SK-N-SH (cell line): Measurements from ENCODE around the gene DES. TPM values are rescaled to one million over a fixed set of nuclear protein-coding genes. Genes with fewer than 3 reads are reported as not detected.

Experiments used
- CTCF ChIA-PET: fragments of 300-600, 350-600 bp; formaldehyde crosslinking; extraction: SDS; loops from one replicate; lab custom pipeline; 2021; lab: Yijun Ruan, JAX
- POLR2A ChIA-PET: fragments of 350-600 bp; sonication (Branson Sonifier 250); formaldehyde crosslinking; extraction: SDS; loops from one replicate; lab custom pipeline; 2020; ENCODE audit warnings: antibody characterized with exemption, inconsistent platforms; lab: Yijun Ruan, JAX
- DNase-seq: peaks from one replicate; pipeline ENCODE4 v3.0.0; 2012
- H2AFZ ChIP-seq: fragments of 200-600 bp; sonication (generic); 2 replicates; pipeline ENCODE4 v1.8.1; 2016; ENCODE audit warnings: antibody characterized with exemption, mild to moderate bottlenecking, low read depth
- H3F3A ChIP-seq: fragments of 200-600 bp; sonication (generic); replicated peaks from 2 replicates; pipeline ENCODE3; 2016; ENCODE audit warnings: antibody characterized with exemption, mild to moderate bottlenecking; ENCODE audit not compliant: insufficient read depth
- H3K27ac ChIP-seq, 2 experiments: fragments of 200-500 bp in 1 of 2; fragments of 200-600 bp in 1 of 2; sonication (Bioruptor generic) in 1 of 2; sonication (generic), shearing (Covaris generic) in 1 of 2; 2 replicates each; pipeline versions ENCODE4 v1.5.1 to v1.6.1; 2014 to 2016; ENCODE audit warnings: low read depth in 2 of 2, inconsistent platforms in 1 of 2, low read length in 1 of 2, mild to moderate bottlenecking in 1 of 2, mixed read lengths in 1 of 2
- H3K27me3 ChIP-seq: fragments of 200-600 bp; sonication (generic), shearing (Covaris generic); 2 replicates; pipeline ENCODE4 v1.6.1; 2016; ENCODE audit warnings: mixed run types; ENCODE audit not compliant: insufficient read depth
- H3K36me3 ChIP-seq, 2 experiments: fragments of 200-500 bp in 1 of 2; fragments of 200-600 bp in 1 of 2; sonication (Bioruptor generic) in 1 of 2; sonication (generic) in 1 of 2; replicated peaks in 1 of 2; 2 replicates each; pipeline versions ENCODE3 to v1.5.1; 2014 to 2016; ENCODE audit warnings: low read length in 1 of 2, mild to moderate bottlenecking in 1 of 2; ENCODE audit not compliant: insufficient read depth in 2 of 2, control insufficient read depth in 1 of 2
- H3K4me1 ChIP-seq, 2 experiments: fragments of 200-500 bp in 1 of 2; fragments of 200-600 bp in 1 of 2; sonication (Bioruptor generic) in 1 of 2; sonication (generic), shearing (Covaris generic) in 1 of 2; 2 replicates each; pipeline versions ENCODE4 v1.5.1 to v1.6.1; 2014 to 2016; ENCODE audit warnings: low read depth in 1 of 2, low read length in 1 of 2, mixed run types in 1 of 2; ENCODE audit not compliant: insufficient read depth in 2 of 2, control insufficient read depth in 1 of 2
- H3K4me2 ChIP-seq: fragments of 200-600 bp; sonication (generic), shearing (Covaris generic); 2 replicates; pipeline ENCODE4 v1.6.1; 2017; ENCODE audit warnings: mixed run types
- H3K4me3 ChIP-seq, 2 experiments: fragments of 200-500 bp in 1 of 2; fragments of 200-600 bp in 1 of 2; sonication (Bioruptor generic) in 1 of 2; sonication (generic), shearing (Covaris generic) in 1 of 2; 2 replicates each; pipeline versions ENCODE4 v1.5.1 to v1.8.1; 2014 to 2016; ENCODE audit warnings: low read depth in 2 of 2, inconsistent platforms in 1 of 2, low read length in 1 of 2, mild to moderate bottlenecking in 1 of 2, mixed read lengths in 1 of 2, moderate library complexity in 1 of 2
- H3K79me2 ChIP-seq: fragments of 200-600 bp; sonication (generic); 2 replicates; pipeline ENCODE4 v1.8.1; 2017; ENCODE audit warnings: mild to moderate bottlenecking; ENCODE audit not compliant: insufficient read depth
- H3K9ac ChIP-seq: fragments of 200-600 bp; sonication (generic); 2 replicates; pipeline ENCODE4 v1.6.1; 2017; ENCODE audit warnings: mixed run types
- H3K9me2 ChIP-seq: fragments of 200-600 bp; sonication (generic); 2 replicates; pipeline ENCODE4 v1.6.1; 2017; ENCODE audit warnings: mixed run types
- H3K9me3 ChIP-seq: fragments of 200-600 bp; sonication (generic); 2 replicates; pipeline ENCODE4 v1.6.1; 2017; ENCODE audit warnings: mixed run types, mild to moderate bottlenecking, moderate library complexity
- H4K20me1 ChIP-seq: fragments of 200-600 bp; sonication (generic); 2 replicates; pipeline ENCODE4 v1.6.1; 2017; ENCODE audit warnings: mild to moderate bottlenecking, mixed run types; ENCODE audit not compliant: insufficient read depth
- ELF1 ChIP-seq: IDR thresholded peaks from 2 replicates; pipeline ENCODE4 v1.4.0; 2012
- EP300 ChIP-seq, 2 experiments: IDR thresholded peaks; 2 replicates each; pipeline versions ENCODE4 v1.4.0 to v1.6.1; 2012; ENCODE audit warnings: borderline replicate concordance in 1 of 2, low read depth in 1 of 2, low read length in 1 of 2
- GATA2 ChIP-seq: sonication (generic); formaldehyde crosslinking; IDR thresholded peaks from 2 replicates; pipeline ENCODE4 v1.5.0; 2020; ENCODE audit warnings: mild to moderate bottlenecking, missing genetic modification reagents
- IRF3 ChIP-seq: fragments of 150-350 bp; IDR thresholded peaks from 2 replicates; pipeline ENCODE4 v1.6.1; 2016; ENCODE audit warnings: mild to moderate bottlenecking, low read depth, low read length
- NFIC ChIP-seq: IDR thresholded peaks from 2 replicates; pipeline ENCODE4 v1.4.0; 2012; ENCODE audit warnings: borderline replicate concordance
- NRF1 ChIP-seq: IDR thresholded peaks from 2 replicates; pipeline ENCODE4 v1.6.1; 2012; ENCODE audit warnings: low read depth, mild to moderate bottlenecking, low read length
- RAD21 ChIP-seq: IDR thresholded peaks from 2 replicates; pipeline ENCODE4 v1.6.1; 2012; ENCODE audit warnings: mild to moderate bottlenecking, low read length
- SIN3A ChIP-seq: IDR thresholded peaks from 2 replicates; pipeline ENCODE4 v1.6.1; 2012; ENCODE audit warnings: low read depth, mild to moderate bottlenecking, low read length, moderate library complexity, borderline replicate concordance
- TEAD4 ChIP-seq: IDR thresholded peaks from 2 replicates; pipeline ENCODE4 v1.4.0; 2012; ENCODE audit warnings: mild to moderate bottlenecking, borderline replicate concordance; ENCODE audit not compliant: insufficient read depth
- USF2 ChIP-seq: fragments of 150-350 bp; IDR thresholded peaks from 2 replicates; pipeline ENCODE4 v1.6.1; 2017; ENCODE audit warnings: antibody characterized with exemption, low read length, low read depth, borderline replicate concordance
- WGBS: methylation state at CpG from one replicate; pipeline ENCODE4 v1.1.6; 2017; ENCODE audit warnings: low lambda C conversion rate; 5-methylcytosine and 5-hydroxymethylcytosine counted together
- polyA plus RNA-seq, 3 experiments: library from polyadenylated mRNA; depleted of rRNA; stranded (reverse); fragments of >200 nt; gene quantifications; 2 replicates each; pipeline ENCODE4 v1.2.3, GENCODE V29; 2012
- TF ChIP-seq, protein P1 (sequence below): IDR thresholded peaks from 2 replicates; pipeline ENCODE4; 2012
- TF ChIP-seq, protein P2 (sequence below): IDR thresholded peaks from 2 replicates; pipeline ENCODE4 v1.4.0; 2012; ENCODE audit warnings: low read depth, borderline replicate concordance

DES gene
- polyA plus RNA-seq, 1 of the 3 experiments (the other 2 are of a cell fraction), result 0.21 TPM

- WGBS, result 100% methylated on average over 6 of the region's 6 CpGs
- Histone ChIP-seq H3K4me3 (no peak overlapping the region), H3K27ac (no peak overlapping the region), H3K4me2 (no peak overlapping the region), H3K79me2 (peaks cover 20% of the 10 kb centered on the region; the same call in 1 of the 2 replicates), H3K4me1 (peaks cover 26 to 29% of the 10 kb centered on the region in 2 experiments), H3K9me3 (no peaks in the 10 kb centered on the region), H3K9ac (no peak overlapping the region), H2AFZ (no peak overlapping the region), H3K27me3 (no peaks in the 10 kb centered on the region), H3K36me3 (peaks cover 0 to 5% of the 10 kb centered on the region in 2 experiments), H4K20me1 (no peaks in the 10 kb centered on the region), H3F3A (no peaks in the 10 kb centered on the region), H3K9me2 (no peaks in the 10 kb centered on the region)
- DNase-seq, result no peak
- ChIA-PET CTCF (interaction anchor here (0.9 to 12.5 kb wide), 7 partner anchors 9 to 92 kb away, joined by 3 to 95 read pairs (median 7); no protein-coding TSS in a partner anchor), POLR2A (no interaction called here)
- TF ChIP-seq SIN3A, result no peak
- no peak for TF ChIP-seq USF2
- TF ChIP-seq NRF1, result no peak
- TF ChIP-seq, protein P1, sequence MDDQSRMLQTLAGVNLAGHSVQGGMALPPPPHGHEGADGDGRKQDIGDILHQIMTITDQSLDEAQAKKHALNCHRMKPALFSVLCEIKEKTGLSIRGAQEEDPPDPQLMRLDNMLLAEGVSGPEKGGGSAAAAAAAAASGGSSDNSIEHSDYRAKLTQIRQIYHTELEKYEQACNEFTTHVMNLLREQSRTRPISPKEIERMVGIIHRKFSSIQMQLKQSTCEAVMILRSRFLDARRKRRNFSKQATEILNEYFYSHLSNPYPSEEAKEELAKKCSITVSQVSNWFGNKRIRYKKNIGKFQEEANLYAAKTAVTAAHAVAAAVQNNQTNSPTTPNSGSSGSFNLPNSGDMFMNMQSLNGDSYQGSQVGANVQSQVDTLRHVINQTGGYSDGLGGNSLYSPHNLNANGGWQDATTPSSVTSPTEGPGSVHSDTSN, result no peak
- no peak for TF ChIP-seq RAD21
- TF ChIP-seq GATA2 (CRISPR knock-in tag), result no peak
- no peak for TF ChIP-seq IRF3
- TF ChIP-seq ELF1, result no peak
- no peak for TF ChIP-seq EP300 (IDR thresholded peaks at IDR 0.05; ENCODE audit: borderline replicate concordance in 1 of 2, low read depth in 1 of 2, low read length in 1 of 2)
These were observed 21.3 kb downstream of the DES start for GRCh38 chr2:219439506-219439905.

DNA sequence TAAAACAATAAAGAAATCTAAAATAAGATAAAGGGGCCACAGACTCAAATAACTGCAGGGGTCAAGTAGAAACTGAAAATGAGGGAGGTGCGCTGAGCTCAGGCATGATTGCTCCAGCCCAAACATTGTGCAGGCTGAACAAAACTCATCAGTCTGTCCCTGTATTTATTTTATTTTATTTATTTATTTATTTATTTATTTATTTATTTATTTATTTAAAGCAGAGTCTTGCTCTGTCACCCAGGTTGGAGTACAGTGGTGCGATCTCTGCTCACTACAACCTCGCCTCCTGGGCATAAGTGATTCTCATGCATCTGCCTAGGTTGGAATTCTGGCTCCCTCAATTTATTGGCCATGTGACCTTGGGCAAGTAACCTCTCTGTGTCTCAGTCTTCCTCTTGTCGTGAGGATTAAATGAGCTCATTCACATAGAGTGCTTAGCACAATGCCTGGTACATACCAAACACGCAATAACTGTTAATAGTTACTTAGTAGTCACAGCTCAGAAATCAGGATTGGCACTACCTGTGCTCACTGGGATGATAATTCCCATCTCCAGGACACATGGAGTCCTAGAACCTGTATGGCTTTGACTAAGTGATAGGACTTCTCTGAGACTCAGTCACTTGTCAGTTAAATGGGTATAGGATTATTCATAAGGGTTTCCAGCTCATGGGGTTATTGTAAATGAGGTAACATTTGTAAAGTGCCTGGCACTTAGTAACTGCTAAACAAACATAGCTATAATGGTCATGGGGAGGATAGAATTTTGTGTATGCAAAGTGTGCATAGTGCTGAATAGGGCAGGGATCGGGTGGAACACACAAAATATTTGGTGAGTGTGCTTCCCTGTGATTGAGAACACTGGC lies 22.4 kb downstream of the DES start:
- WGBS, result 89% methylated on average over 6 of the region's 6 CpGs
- Histone ChIP-seq H3K9me3 (no peaks in the 10 kb centered on the region), H4K20me1 (no peaks in the 10 kb centered on the region), H3K4me1 (peaks cover 35 to 40% of the 10 kb centered on the region in 2 experiments), H2AFZ (peak overlapping the region; percentile 60; the same call in 1 of the 2 replicates), H3F3A (no peaks in the 10 kb centered on the region), H3K9me2 (no peaks in the 10 kb centered on the region), H3K4me3 (peak overlapping the region; percentile 64 to 67; a peak in 3 of 4 replicates), H3K79me2 (peaks cover 20% of the 10 kb centered on the region; the same call in 1 of the 2 replicates), H3K36me3 (peaks cover 2 to 5% of the 10 kb centered on the region in 2 experiments), H3K27me3 (no peaks in the 10 kb centered on the region), H3K27ac (no peak overlapping the region; a peak in 1 of 4 replicates), H3K9ac (no peak overlapping the region), H3K4me2 (peak overlapping the region; percentile 94)
- no peak for DNase-seq
- TF ChIP-seq TEAD4 (no peak), NFIC (no peak), NRF1 (no peak), IRF3 (no peak)
- TF ChIP-seq, protein P2, sequence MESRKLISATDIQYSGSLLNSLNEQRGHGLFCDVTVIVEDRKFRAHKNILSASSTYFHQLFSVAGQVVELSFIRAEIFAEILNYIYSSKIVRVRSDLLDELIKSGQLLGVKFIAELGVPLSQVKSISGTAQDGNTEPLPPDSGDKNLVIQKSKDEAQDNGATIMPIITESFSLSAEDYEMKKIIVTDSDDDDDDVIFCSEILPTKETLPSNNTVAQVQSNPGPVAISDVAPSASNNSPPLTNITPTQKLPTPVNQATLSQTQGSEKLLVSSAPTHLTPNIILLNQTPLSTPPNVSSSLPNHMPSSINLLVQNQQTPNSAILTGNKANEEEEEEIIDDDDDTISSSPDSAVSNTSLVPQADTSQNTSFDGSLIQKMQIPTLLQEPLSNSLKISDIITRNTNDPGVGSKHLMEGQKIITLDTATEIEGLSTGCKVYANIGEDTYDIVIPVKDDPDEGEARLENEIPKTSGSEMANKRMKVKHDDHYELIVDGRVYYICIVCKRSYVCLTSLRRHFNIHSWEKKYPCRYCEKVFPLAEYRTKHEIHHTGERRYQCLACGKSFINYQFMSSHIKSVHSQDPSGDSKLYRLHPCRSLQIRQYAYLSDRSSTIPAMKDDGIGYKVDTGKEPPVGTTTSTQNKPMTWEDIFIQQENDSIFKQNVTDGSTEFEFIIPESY, result no peak
- ChIA-PET POLR2A (no interaction called here), CTCF (interaction anchor here (0.9 to 12.5 kb wide), 14 partner anchors 10 to 102 kb away, joined by 3 to 95 read pairs (median 5); a partner anchor contains a TSS)
